Measurements from ENCODE around the gene NCAPG2. TPM values are rescaled to one million over a fixed set of nuclear protein-coding genes. Genes with fewer than 3 reads are reported as not detected.

Gene NCAPG2
- polyA plus RNA-seq, 1 donor (not counting 4 experiments of a cell fraction or from before 2014, with no cell fraction given), result 16.5 TPM

DNA sequence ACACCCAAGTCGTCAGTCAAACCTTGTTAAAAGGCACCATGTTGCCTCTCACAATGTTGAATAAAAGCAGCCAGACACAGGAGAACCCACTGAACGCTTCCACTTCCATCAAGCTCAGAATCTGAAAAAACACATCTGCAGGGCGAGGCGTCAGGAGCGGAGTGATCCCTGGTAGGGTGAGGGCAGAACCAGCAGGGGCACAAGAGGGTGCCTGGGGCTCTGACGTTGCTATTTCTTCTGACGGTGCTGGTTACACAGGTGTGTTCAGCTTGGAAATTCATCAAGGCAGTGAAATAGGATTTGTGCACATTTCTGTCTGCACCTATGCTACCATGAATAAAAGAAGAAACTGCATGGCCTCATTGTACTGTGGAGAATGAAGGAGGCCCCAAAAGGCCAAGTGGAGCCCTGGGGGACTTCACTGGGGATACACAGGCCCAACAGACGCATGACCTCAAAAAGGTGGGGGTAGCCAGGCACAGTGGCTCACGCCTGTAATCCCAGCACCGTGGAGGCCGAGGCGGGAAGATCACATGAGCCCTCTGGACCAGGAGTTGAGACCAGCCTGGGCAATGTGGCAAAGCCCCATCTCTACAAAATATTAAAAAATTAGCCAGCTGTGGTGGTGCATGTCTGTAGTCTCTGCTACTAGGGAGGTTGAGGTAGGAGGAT, 19.2 kb upstream of the NCAPG2 start:
- Histone ChIP-seq H3K9ac (ENCODE audit: control insufficient read depth, extremely low read depth, insufficient read depth, low read length) (no peak overlapping the region), H3K4me3 (ENCODE audit: control insufficient read depth in 2 of 3, extremely low read depth in 1 of 3, insufficient read depth in 2 of 3, low read depth in 1 of 3, low read length in 3 of 3) (no peak overlapping the region), H3K4me1 (ENCODE audit: control insufficient read depth, extremely low read depth, insufficient read depth, low read length) (peaks cover 9% of the 10 kb centered on the region), H3K27me3 (ENCODE audit: control insufficient read depth, extremely low read depth, insufficient read depth, low read length) (no peaks in the 10 kb centered on the region), H3K9me1 (ENCODE audit: control insufficient read depth, extremely low read depth, insufficient read depth, low read length) (no peaks in the 10 kb centered on the region), H3K9me3 (ENCODE audit: control insufficient read depth, low read depth, low read length) (no peaks in the 10 kb centered on the region), H3K79me2 (ENCODE audit: control insufficient read depth, insufficient read depth, low read length) (no peaks in the 10 kb centered on the region), H4K20me1 (ENCODE audit: control insufficient read depth, extremely low read depth, insufficient read depth, low read length) (no peaks in the 10 kb centered on the region), H3K27ac (ENCODE audit: control insufficient read depth, insufficient read depth, low read length) (no peak overlapping the region), H3K4me2 (ENCODE audit: control insufficient read depth, extremely low read depth, insufficient read depth, low read depth, low read length) (no peak overlapping the region), H2AFZ (ENCODE audit: control insufficient read depth, low read length) (no peak overlapping the region), H3K36me3 (ENCODE audit: control insufficient read depth in 2 of 2, extremely low read depth in 1 of 2, insufficient read depth in 2 of 2, low read length in 2 of 2) (no peaks in the 10 kb centered on the region)
- dilution Hi-C loops (cut with MboI; ENCODE audit: extremely low pct_ligation_motif_present, low sequenced_read_pairs), result no loop called here
- DNase-seq (ENCODE audit: low read depth, low spot score) (no peak), FAIRE-seq (no peak)
- TF ChIP-seq EZH2 (IDR thresholded peaks at IDR 0.05; ENCODE audit: low read length), result no peak
- TF ChIP-seq CTCF (optimal IDR thresholded peaks at IDR 0.05 in 1 of 3, IDR thresholded peaks at IDR 0.05 in 1 of 3, conservative IDR thresholded peaks at IDR 0.05 in 1 of 3; ENCODE audit: extremely low read depth in 1 of 3, insufficient read depth in 2 of 3, low read length in 3 of 3), result no peak

- H3K4me3 ChIP-seq (ENCODE audit: control insufficient read depth in 2 of 3, extremely low read depth in 1 of 3, insufficient read depth in 2 of 3, low read depth in 1 of 3, low read length in 3 of 3), result no peak overlapping the region
- no peaks in the 10 kb centered on the region for H3K79me2 ChIP-seq (ENCODE audit: control insufficient read depth, insufficient read depth, low read length)
- peaks cover 9% of the 10 kb centered on the region for H3K4me1 ChIP-seq (ENCODE audit: control insufficient read depth, extremely low read depth, insufficient read depth, low read length)
- no peak for FAIRE-seq
- H3K4me2 ChIP-seq (ENCODE audit: control insufficient read depth, extremely low read depth, insufficient read depth, low read depth, low read length), result no peak overlapping the region
- dilution Hi-C loops (cut with MboI; ENCODE audit: extremely low pct_ligation_motif_present, low sequenced_read_pairs), result no loop called here
- H3K9me3 ChIP-seq (ENCODE audit: control insufficient read depth, low read depth, low read length), result no peaks in the 10 kb centered on the region
- no peak for DNase-seq (ENCODE audit: low read depth, low spot score)
- no peak for TF ChIP-seq EZH2 (IDR thresholded peaks at IDR 0.05; ENCODE audit: low read length)
- TF ChIP-seq CTCF (optimal IDR thresholded peaks at IDR 0.05 in 1 of 3, IDR thresholded peaks at IDR 0.05 in 1 of 3, conservative IDR thresholded peaks at IDR 0.05 in 1 of 3; ENCODE audit: extremely low read depth in 1 of 3, insufficient read depth in 2 of 3, low read length in 3 of 3), result no peak
- no peaks in the 10 kb centered on the region for H3K36me3 ChIP-seq (ENCODE audit: control insufficient read depth in 2 of 2, extremely low read depth in 1 of 2, insufficient read depth in 2 of 2, low read length in 2 of 2)
- H4K20me1 ChIP-seq (ENCODE audit: control insufficient read depth, extremely low read depth, insufficient read depth, low read length), result no peaks in the 10 kb centered on the region
- no peak overlapping the region for H3K9ac ChIP-seq (ENCODE audit: control insufficient read depth, extremely low read depth, insufficient read depth, low read length)
- H3K27ac ChIP-seq (ENCODE audit: control insufficient read depth, insufficient read depth, low read length), result no peak overlapping the region
- H2AFZ ChIP-seq (ENCODE audit: control insufficient read depth, low read length), result no peak overlapping the region
- no peaks in the 10 kb centered on the region for H3K9me1 ChIP-seq (ENCODE audit: control insufficient read depth, extremely low read depth, insufficient read depth, low read length)
- no peaks in the 10 kb centered on the region for H3K27me3 ChIP-seq (ENCODE audit: control insufficient read depth, extremely low read depth, insufficient read depth, low read length)
Observed at GRCh38 chr7:158723266-158723665, 18.7 kb upstream of the NCAPG2 start.

Data from keratinocyte (primary cell).